Activated CD8-positive, alpha-beta memory T cell treated with anti-CD3 and anti-CD28 coated beads, Interleukin-2, amount 50 U/mL, for 1 hour (primary cell): ENCODE results near the gene CENPN.
A peak's percentile ranks its signal among the peaks of the same experiment; 100 is the strongest.

Source experiments
- DNase-seq: peaks from one replicate; pipeline ENCODE4 v3.0.0-alpha.2; 2020; ENCODE audit errors: extremely low read depth

Gene CENPN

DNA sequence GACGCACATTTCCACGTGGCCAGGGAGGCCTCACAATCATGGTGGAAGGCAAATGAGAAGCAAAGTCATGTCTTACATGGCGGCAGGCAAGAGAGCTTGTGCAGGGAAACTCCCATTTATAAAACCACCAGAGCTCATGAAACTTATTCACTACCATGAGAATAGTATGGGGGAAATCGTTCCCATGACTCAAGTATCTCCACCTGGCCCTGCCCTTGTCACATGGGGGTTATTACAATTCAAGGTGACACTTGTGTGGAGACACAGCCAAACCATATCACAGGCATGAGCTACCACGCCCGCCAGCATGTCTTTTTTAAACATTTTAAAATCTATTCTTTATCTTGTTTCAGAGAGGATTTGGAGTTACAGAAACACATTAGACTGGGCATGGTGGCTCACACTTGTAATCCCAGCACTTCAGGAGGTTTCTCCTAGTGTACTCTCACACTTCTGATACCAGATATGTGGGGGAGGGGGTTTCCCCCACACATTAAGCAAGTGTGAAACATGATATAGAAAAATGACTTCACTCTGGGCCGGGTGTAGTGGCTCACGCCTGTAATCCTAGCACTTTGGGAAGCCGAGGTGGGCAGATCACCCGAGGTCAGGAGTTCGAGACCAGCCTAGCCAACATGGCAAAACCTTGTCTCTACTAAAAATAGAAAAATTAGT lies 23.1 kb downstream of the CENPN start:
- no peak for DNase-seq

DNA sequence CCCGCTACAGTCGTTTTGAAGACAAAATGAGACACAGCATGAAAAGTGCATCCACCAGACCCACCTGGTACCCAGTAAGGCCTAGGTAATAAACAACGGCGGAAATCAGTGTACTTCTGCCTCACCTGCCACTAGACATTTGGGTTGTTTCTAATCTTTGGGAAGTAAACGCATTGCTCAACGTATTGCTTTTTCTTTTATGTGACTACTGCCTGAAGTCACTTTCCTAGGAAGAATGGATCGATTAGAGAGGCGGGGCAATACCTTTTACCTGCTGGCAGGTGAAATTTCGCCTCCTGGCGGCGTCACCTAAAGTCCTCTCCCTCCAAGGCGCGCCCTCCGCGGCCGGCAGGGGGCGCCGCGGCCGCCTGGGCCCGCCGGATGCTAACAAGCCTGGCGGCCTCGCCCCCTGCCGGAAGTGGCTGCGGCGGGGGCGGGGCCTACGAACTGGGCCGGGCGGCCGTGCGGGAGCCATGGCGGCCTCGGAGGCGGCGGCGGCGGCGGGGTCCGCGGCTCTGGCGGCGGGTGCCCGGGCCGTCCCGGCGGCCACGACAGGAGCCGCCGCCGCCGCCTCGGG lies 28.5 kb downstream of the CENPN start, which contains the start of gene ATMIN:
Gene ATMIN, plus strand, starts transcription at position 445 of the 577 bp plus-strand sequence. Its CDS starts 29 bp downstream, at position 474.
- DNase-seq: peak; percentile 46

DNA sequence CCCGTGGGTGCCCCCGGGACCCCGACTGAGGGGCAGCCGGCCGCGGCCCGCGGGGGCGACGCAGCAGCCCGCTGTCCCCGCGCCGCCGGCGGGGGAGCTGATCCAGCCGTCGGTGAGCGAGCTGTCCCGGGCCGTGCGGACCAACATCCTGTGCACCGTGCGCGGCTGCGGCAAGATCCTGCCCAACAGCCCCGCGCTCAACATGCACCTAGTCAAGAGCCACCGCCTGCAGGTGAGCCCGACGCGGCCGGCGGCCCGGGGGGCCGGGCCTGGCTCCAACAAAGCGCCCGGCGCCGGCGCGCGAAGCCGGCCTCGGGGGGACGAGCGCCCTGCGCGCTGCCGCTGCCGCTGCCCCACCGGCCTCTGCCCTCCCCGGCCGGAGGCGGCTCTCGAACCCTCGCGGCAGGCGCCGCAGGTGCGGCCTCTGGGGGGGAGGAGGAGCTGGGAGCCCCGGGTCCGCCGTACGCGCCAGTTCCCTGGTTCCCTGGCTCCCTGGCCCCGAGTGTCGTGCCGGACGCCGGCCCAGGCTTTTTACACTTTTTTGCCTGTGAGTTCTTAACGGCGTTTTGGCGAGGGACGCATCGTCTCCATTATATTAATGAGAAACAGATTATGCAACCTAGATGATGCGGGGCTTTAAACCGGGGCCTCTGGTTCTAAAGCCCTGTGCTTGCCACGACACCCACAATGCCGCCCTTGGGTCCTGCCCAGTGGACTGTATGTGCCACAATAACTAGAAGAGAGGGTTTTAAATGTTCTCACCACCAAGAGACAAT lies 29.1 kb downstream of the CENPN start:
- DNase-seq: peak; percentile 1

DNA sequence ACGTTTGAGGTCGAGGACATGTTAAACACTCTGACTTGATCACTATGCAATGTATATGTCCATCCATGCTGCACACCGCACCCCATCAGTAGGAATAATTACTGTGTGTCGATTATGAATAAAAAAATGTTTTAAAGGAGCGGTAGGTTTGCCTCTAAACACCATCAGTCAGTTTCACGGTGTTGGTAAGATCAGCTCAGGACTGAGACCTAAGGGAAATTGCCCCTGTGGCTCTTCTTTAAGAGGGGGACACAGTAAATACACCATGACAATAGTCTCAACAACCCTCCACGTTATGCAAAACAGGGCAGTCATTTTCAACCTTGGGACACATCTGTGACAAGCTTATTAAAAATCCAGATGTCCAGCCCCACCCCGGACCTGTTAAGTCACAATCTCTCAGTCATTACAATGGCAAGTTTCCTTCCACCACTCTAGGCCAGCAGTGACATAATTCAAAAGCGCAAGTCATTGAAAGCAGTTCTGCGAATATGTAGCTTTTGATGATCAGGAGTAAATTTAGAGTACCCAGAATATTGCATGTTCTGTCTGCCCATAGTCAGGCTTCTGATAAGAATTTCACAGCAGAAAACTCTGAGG lies 29.8 kb downstream of the CENPN start:
- DNase-seq: no peak

DNA sequence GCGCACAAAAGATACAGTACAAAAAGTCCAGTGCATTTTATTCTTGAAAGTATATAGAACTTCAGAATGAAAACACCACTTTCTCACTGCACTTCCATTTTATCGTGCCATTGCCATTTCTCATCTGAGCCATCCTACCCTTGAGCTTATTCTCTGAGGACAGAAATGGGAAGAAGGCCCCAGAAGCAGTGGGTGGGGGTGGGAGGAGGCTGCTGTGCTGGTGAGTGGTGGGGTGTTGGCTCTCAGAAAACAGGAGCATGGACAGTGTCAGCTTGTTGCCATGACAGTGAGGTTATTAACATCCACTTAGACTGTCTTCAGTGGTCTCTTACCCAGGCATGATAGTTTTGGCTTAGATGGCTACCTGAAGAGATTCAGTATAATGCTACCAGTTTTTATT lies 33.1 kb downstream of the CENPN start:
- DNase-seq: no peak

DNA sequence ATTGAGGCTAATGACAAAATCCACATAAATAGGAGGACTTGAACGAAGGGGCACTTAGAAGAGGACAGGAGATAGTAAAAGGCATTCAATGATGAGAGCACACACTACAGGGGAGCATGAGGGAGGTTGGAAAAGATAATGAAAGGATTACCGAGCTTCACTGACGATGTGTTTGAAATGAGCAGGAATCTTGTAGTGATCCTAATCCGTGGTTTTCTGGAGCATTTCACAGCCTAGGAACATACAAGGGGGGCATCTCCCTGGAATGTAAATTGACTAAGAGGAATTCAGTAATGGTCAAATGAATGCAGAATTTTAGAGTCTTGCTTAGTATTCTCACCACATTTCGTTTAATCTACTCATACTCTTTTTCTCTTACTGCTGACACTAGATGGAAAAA lies 33.8 kb downstream of the CENPN start:
- DNase-seq: no peak

DNA sequence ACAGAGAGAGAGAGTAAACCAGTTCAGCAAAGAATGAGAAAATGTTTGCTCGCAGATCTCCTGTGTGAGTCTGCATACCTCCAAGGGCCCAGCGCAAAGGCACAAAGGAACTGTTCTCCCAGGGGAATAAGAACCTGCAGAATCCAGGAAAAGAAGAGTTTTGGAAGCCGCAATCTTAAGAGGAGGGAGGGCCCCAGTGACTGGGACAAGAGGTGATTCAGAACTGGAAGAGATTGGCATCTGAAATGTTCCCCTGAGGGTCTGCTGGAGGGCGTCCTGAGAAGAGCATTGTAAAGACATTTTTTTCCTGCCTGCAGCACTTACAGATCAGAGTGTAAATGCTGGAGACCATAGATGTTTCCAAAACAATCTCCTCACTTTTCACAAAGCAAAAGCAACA lies 34.7 kb downstream of the CENPN start:
- DNase-seq: no peak

DNA sequence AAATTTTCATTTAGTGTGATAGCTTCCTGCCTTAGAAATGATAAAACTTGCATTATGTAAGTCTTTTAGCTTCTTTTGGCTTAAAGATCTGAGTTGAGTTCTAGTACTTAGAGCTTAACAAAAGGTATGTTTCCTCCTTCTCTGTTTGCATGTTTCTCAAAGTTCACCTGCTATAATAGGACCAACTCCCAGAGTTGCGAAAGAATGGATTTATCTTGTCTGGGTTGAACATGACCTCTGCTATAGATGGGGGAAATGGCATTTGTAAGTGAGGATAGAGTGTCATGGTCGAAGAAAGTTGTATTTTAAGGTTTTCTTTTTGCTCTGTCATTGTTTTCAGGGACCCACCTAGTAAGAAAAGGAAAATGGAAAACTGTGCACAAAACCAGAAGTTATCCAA lies 35.8 kb downstream of the CENPN start:
- no peak for DNase-seq

DNA sequence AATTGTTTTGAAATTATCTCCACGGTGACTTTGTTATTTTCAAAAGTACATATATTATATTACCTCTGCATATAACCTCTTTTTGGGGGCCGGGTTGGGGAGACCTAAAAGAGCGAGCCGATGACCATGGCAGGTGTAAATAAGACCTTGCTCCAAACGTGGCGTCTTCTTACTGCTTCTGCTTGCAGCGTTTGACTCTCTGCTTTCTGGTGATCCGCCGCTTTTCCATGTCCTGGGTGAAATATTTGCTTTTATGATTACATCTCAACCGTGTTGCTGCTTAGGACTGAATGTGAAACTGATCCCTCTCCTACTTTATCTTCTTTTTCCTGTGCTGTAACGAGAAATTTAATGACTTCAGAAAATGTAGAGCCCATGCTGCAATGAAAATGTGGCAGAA lies 46.7 kb downstream of the CENPN start:
- DNase-seq: no peak

DNA sequence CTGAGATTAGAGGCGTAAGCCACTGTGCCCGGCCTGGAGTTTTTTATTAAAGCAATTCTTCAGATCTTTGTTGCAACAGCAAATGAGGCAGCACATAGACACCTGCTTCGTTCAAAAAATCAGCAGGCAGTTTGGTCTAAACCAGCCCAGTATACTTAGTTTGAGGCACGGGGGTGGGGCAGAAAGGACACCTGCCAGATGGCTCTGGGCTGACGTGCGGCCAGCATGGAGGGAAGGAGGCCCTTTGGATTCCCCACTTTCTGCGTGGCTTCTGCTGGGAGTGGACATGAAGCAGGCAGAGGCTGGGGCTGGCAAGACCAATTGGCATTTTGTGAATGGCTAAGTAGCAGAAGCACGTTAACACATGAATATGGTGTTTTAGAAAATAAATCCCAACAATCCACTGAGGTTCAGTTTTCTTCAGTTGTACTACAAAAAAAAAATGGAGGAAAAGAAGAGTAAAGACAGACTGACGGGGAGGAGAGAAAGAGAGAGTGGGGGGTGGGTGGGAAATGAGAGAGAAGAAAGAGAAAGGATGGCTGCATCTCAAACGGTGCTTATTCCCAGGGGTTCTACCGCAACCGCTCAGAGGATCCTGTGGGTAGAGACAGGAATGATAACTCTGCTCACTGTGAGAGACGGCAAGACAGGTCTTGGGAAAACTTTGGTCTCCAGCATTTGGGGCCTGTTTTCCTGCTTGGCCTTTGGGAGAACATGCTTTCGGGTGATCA lies 53.7 kb downstream of the CENPN start:
- DNase-seq: no peak

DNA sequence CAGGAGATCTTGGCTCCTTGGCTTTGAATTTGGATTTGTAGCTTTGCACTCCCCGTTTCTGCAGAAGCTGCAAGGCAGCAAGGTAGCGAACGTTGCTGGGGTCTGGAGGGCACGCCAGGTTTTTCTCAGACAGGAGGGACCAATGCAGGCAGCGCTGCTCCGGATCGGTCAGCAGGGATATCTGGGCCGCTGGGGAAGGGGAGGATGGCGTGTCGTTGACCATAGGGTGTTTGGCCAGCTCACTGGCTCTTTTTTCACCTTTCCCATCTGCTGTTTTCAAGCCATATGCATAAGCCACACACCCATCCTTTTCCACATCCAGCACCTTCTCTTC lies 54.3 kb downstream of the CENPN start:
- DNase-seq: no peak

DNA sequence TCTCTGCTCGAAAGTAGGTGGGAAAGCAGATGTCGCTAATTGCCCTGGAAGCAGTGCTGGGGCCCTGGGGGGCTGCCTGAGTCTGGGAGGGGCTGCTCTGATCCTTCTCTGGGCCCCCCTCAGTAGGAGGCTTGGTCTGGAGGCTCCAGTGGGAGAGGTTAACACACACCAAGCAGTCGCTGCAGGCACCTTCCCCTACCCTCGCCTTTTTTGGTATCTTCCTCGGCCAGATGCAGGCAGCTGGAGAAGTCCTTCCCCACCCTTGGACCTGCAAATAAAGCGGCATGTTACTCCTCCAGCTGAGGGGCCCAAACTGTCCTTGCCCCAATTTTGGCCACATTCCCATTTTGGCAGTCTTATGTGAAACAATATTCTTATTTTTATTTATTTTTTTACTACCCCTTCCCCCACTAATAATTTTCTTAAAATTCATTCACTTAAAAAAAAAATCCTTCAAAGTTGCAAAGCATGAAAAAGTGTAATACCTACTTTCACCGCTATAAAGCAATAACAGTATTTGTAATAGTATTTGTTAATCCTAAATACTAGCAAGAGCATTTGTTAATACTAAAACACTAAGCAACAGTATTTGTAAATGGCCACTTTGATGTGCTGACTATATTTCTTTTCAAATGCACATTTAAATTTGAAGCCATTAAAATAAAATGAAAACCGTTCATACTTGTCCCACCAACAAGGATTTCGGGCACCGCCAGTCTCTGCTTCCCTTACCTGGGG lies 55.0 kb downstream of the CENPN start:
- DNase-seq: no peak

DNA sequence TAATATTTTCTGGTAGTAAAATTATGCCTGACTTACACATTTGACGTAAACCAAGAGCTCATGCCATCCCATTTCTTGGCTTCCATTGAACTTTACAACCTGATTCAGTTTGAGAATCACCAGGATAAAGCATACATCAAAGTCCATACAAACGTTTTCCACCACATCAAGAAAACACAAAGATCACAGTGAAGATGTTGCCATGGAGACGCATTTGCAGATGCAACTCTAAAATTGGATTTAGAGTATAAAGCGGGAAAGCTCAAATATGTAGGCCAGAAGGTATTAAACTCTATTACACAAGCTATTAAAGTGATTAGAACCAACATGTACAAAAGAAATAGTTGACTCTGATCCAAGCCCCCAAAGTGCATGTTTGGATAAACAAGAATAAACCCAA lies 59.7 kb downstream of the CENPN start:
- no peak for DNase-seq

DNA sequence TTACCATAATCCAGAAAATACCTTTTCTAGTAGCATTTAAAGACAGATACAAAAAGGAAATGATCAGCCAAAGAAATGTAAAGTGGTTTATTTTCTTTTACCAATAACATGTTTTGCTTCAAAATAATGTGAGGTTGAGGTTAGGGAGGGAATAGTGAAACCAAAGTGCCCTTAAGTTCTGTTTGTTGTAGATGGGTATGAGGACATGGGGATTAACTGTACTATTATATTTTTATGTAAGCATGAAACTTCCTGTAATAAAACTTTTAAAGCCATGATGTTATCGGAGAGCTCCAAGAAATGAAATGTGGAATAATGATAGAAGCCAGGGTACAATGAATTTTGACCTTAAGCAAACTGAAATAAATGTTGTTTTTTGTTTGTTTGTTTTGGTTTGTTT lies 60.2 kb downstream of the CENPN start:
- no peak for DNase-seq

DNA sequence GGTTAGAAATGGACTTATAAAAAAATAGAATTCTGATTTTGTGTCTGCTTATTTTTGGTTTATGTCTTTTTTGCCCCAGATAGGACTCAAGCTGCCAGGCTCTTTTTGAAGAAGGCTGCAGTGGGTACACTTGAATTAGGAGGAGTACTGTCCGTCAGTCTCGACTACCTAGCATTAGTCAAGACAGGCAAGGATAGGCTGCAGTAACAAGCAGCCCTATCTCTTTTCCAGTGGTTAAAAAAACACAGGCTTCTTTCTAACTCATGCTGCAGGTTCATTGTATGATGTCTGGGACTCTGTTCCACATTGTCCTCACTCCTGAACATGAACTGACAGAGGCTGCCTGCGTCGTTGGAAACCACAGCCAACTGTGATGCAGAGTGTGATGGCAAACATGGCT lies 62.0 kb downstream of the CENPN start:
- DNase-seq: no peak

DNA sequence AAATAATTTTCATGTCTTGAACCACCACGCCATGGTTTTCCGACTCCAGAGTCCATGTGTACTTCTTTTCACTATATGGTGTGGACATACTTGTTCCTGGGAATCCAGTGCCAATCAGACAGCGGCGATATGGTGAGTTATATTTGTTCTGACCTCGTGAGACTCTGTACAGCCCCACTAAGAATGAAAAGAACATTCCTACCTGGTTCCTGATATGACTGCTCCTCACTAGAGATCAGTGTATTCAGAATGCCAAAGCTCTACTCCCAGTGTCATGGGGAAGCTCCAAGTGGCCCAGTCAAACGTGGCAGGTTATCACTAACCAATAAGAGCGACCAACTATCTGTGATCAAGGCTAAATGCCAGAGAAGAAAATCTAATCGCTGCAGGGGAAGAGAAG lies 64.0 kb downstream of the CENPN start:
- DNase-seq: no peak

DNA sequence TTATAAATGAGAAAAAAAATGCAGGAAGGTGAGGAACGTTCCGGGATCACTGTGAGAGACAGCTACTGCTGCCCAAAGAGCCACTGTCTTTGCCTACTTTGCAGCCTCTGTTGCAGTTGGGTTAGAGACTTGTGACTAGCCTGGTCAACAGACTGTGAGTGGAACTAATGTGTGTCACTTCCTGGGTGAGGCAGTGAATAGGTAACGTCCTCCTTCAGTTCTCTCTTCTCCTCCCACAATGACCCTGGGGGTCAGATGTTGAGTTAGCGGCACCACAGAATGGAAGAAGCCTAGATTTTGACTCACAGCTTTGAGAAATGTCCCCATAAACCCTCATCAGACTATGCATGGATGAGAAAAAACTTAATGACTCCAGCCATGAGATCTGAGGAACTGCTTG lies 64.8 kb downstream of the CENPN start:
- no peak for DNase-seq

DNA sequence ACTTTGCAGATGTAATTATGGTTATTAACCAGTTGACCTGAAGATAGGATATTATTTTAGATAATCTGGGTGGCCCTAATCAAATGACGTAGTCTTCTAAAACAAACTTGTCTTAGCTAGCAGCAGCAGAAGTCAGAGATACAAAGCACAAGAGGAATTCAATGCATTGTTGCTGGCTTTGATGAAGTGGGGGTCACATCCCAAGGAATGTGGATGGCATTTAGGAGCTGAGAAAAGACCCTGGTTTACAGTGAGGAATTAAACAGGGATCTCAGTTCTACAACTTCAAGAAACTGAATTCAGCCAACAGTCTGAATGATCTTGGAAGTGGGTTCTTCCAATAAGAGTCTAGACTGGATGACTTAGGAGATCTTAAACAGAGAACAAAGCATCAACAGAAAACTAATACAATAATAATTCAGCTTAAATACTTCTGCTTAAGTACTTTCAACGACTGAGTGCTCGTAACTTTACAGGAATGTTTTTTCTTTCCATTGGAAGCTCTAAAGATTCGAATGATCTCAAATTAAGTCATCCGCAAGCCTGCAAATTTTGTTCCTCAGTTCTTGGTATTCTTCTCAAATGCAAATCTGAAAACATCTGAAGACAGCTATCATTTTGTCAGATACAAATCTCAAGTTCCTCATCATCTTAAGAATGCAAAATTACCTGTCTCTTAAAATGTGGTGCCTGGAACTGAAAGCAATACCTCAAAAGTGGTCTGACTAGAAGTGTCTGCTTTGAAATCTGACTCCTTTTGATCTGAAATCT lies 66.7 kb downstream of the CENPN start:
- DNase-seq: no peak

DNA sequence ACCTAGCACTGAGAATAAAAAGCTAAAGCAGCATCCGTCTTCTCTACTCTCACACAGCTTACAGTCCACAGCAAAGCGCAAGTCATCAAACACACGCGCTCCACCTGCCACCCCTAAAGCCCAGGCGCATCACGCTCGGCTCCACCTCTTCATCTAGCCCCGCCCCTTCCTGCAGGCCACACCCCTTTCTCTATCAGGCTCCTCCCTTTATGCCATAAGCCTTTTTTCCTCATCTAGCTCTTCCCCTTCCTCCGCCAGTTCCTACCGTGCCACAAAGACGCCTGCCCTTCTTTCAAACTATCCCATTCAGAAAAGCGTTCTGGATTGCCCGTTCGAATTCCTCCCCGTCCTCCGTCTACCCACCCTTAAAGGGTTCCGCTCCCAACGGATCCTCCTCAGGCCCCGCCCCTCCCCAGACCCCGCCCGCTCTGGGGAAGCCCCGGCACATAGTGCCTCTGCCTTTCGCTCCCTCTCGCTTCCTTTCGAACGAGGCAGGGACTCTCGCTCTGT lies 69.6 kb downstream of the CENPN start:
- DNase-seq: peak; percentile 68
